Kidney (tissue), 14 donors: ENCODE measurements around the gene OR9I1. TPM values are rescaled to one million over a fixed set of nuclear protein-coding genes. Genes with fewer than 3 reads are reported as not detected.

Experiments
- DNase-seq, 5 donors: peaks; one replicate each; pipeline ENCODE4 v3.0.0-alpha.2; 2013 to 2020
- FAIRE-seq: peaks from 2 replicates; lab custom pipeline; 2012; peaks lifted over from hg19 to GRCh38; lab: Jason Lieb, UNC
- H3K27ac ChIP-seq, 2 donors: one replicate each; pipeline ENCODE4 v1.7.0; 2013; ENCODE audit warnings: low read depth in 2 of 2, low read length in 2 of 2, inconsistent platforms in 1 of 2
- H3K27me3 ChIP-seq: one replicate; pipeline ENCODE4 v1.7.1; 2013; ENCODE audit warnings: low read length, inconsistent platforms; ENCODE audit not compliant: control insufficient read depth, insufficient read depth
- H3K36me3 ChIP-seq, 3 donors: one replicate each; pipeline versions ENCODE4 v1.7.0 to v1.7.1; 2013; ENCODE audit warnings: low read length in 3 of 3, control low read depth in 1 of 3, inconsistent platforms in 1 of 3; ENCODE audit not compliant: insufficient read depth in 3 of 3, control insufficient read depth in 2 of 3
- H3K4me1 ChIP-seq, 3 donors: one replicate each; pipeline versions ENCODE4 v1.7.0 to v1.7.1; 2013; ENCODE audit warnings: low read length in 3 of 3, inconsistent platforms in 1 of 3, low read depth in 1 of 3; ENCODE audit not compliant: control insufficient read depth in 2 of 3, insufficient read depth in 2 of 3
- H3K4me3 ChIP-seq, 3 donors: one replicate each; pipeline versions ENCODE4 v1.7.0 to v1.8.1; 2013; ENCODE audit warnings: low read length in 3 of 3, control low read depth in 1 of 3, inconsistent platforms in 1 of 3
- H3K9ac ChIP-seq, 3 donors: one replicate each; pipeline versions ENCODE4 v1.7.0 to v1.7.1; 2013; ENCODE audit warnings: low read length in 3 of 3, control low read depth in 1 of 3, inconsistent platforms in 1 of 3
- H3K9me3 ChIP-seq, 3 donors: one replicate each; pipeline versions ENCODE4 v1.7.0 to v1.7.1; 2013; ENCODE audit warnings: low read length in 3 of 3, control low read depth in 1 of 3, inconsistent platforms in 1 of 3; ENCODE audit not compliant: control insufficient read depth in 2 of 3, insufficient read depth in 1 of 3
- CTCF ChIP-seq: IDR thresholded peaks from 3 replicates; pipeline ENCODE4 v1.5.1; 2012; ENCODE audit warnings: mild to moderate bottlenecking, moderate library complexity, borderline replicate concordance; ENCODE audit not compliant: insufficient read depth; ENCODE audit errors: extremely low read depth
- intact Hi-C: fragments of 100-400 bp; cut with DNase I; formaldehyde crosslinking; loops from one replicate; pipeline ENCODE4 v1.11.1; 2022
- polyA plus RNA-seq: library from polyadenylated mRNA; stranded (reverse); fragments of 350-450 nt; fragmentation: Illumina TruSeq; extraction: RNeasy Lipid Tissue Mini Kit (QIAGEN cat#74804); gene quantifications from one replicate; pipeline ENCODE4 v1.2.3, GENCODE V29; 2014; ENCODE audit warnings: low read depth, low replicate concordance; ENCODE audit not compliant: insufficient read depth
- total RNA-seq: library from RNA; stranded (reverse); fragmentation: NEBNext Ultra II Directional; extraction: Animal tissue kit (Norgen Biotek cat#: 25700); gene quantifications from one replicate; pipeline ENCODE4 v1.2.1, GENCODE V29; 2021
- donor health status: control.
- donor health status: control.
- donor health status: control.
- donor health status: control.
- donor health status: control.
- donor health status: DM: yes; HTN: yes; CAD: no.
- donor health status: Normal renal cell carcinoma (clear cell type).

Gene OR9I1
- total and polyA plus RNA-seq, 2 donors from 2014 or later = not detected

- TF ChIP-seq CTCF = no peak
- Histone ChIP-seq H3K9me3 (peaks cover 0 to 3% (median 0%) of the 10 kb centered on the region in 3 donors), H3K27me3 (no peaks in the 10 kb centered on the region), H3K4me1 (no peaks in the 10 kb centered on the region), H3K36me3 (no peaks in the 10 kb centered on the region), H3K27ac (no peak overlapping the region), H3K9ac (no peak overlapping the region), H3K4me3 (no peak overlapping the region)
- FAIRE-seq (no peak), DNase-seq (no peak)
- intact Hi-C loops = no loop called here
These were observed 49.5 kb downstream of the OR9I1 start for GRCh38 chr11:58075781-58076180.

- no peak overlapping the region for H3K4me3 ChIP-seq
- peaks cover 0 to 3% (median 0%) of the 10 kb centered on the region in 3 donors for H3K9me3 ChIP-seq
- no peaks in the 10 kb centered on the region for H3K36me3 ChIP-seq
- FAIRE-seq (no peak), DNase-seq (no peak)
- intact Hi-C loops = no loop called here
- no peaks in the 10 kb centered on the region for H3K4me1 ChIP-seq
- no peaks in the 10 kb centered on the region for H3K27me3 ChIP-seq
- H3K9ac ChIP-seq = no peak overlapping the region
- no peak for TF ChIP-seq CTCF
- H3K27ac ChIP-seq = no peak overlapping the region
These were observed 54.7 kb downstream of the OR9I1 start for GRCh38 chr11:58070585-58070984.

GRCh38 chr11:58068655-58069054 is 56.7 kb downstream of the OR9I1 start:
- Histone ChIP-seq H3K4me1 (no peaks in the 10 kb centered on the region), H3K9ac (no peak overlapping the region), H3K9me3 (no peaks in the 10 kb centered on the region), H3K27ac (no peak overlapping the region), H3K27me3 (no peaks in the 10 kb centered on the region), H3K36me3 (no peaks in the 10 kb centered on the region), H3K4me3 (no peak overlapping the region)
- TF ChIP-seq CTCF = no peak
- intact Hi-C loops = no loop called here
- FAIRE-seq = no peak
- no peak for DNase-seq

DNA sequence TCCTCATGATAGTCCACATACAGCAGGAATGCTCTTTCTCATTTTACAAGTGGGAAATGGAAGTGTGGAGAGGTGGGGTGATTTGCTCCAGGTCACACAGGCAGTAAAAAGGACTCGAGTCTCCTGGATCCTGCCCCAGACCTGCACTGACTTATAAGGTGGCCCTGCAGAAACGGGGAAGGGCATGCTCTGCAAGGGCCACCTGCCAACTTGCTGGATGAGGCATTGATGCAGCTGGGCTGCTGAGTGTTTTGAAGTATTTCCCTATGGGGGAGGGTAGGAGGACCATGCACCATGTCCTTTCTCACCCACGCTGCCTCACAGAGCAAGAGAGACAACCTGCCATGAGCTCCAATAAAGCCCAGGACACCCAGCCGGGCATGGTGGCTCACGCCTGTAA is 57.6 kb downstream of the OR9I1 start:
- no peak for DNase-seq
- no peaks in the 10 kb centered on the region for H3K36me3 ChIP-seq
- no peak overlapping the region for H3K4me3 ChIP-seq
- no peak overlapping the region for H3K27ac ChIP-seq
- H3K9ac ChIP-seq = no peak overlapping the region
- FAIRE-seq = no peak
- no peaks in the 10 kb centered on the region for H3K9me3 ChIP-seq
- TF ChIP-seq CTCF = no peak
- H3K27me3 ChIP-seq = no peaks in the 10 kb centered on the region
- intact Hi-C loops = no loop called here
- H3K4me1 ChIP-seq = no peaks in the 10 kb centered on the region
